Prostate gland (tissue), 2 donors: ENCODE results near the gene ACVR2B.

Experiments used
- CTCF ChIP-seq, 4 experiments: fragments of 200-600 bp in 2 of 4; fragments of 450-650 bp in 2 of 4; sonication (generic) in 2 of 4; IDR thresholded peaks; 1 replicate in 3 of 4; 2 replicates in 1 of 4; pipeline ENCODE4 v1.5.1; 2016 to 2019; ENCODE audit warnings: antibody characterized with exemption in 4 of 4, mild to moderate bottlenecking in 2 of 4, moderate library complexity in 2 of 4
- POLR2A ChIP-seq: fragments of 450-650 bp; IDR thresholded peaks from one replicate; pipeline ENCODE4 v1.6.1; 2016; ENCODE audit warnings: antibody characterized with exemption, mild to moderate bottlenecking

GRCh38 chr3:38515367-38515766 is 61.7 kb downstream of the ACVR2B start:
- TF ChIP-seq POLR2A (no peak), CTCF (IDR thresholded peaks at IDR 0.05) (no peak)
